AG09319 (cell line): Measurements from ENCODE around the gene SLAIN2.

Experiments
- DNase-seq: peaks from one replicate; pipeline ENCODE4 v3.0.0-alpha.2; 2010; ENCODE audit warnings: low read depth; ENCODE audit errors: extremely low read depth
- TF ChIP-seq, protein P1 (sequence below): IDR thresholded peaks from 2 replicates; pipeline ENCODE4 v1.5.1; 2011; ENCODE audit warnings: low read depth, mild to moderate bottlenecking, inconsistent platforms, low read length, moderate library complexity

SLAIN2 gene

DNA sequence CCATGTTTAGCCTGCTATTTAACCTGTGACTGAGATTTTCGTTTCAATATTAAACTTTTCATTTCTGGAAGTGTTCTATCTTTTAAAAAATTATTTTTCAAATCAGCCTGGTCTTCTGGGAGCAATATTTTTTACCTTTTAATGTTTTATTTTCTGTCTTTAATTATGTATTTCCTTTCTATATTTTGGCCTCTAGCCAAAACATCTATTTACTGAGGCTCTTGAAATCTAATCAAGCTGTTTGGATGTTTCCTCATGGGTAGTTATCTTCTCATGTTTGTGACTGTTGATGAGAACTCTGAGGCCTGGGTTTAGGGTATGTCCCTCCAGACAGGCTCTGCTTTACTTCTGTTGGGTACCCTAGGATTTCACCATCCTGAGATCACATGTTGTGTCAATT lies 131.5 kb downstream of the SLAIN2 start:
- TF ChIP-seq, protein P1, sequence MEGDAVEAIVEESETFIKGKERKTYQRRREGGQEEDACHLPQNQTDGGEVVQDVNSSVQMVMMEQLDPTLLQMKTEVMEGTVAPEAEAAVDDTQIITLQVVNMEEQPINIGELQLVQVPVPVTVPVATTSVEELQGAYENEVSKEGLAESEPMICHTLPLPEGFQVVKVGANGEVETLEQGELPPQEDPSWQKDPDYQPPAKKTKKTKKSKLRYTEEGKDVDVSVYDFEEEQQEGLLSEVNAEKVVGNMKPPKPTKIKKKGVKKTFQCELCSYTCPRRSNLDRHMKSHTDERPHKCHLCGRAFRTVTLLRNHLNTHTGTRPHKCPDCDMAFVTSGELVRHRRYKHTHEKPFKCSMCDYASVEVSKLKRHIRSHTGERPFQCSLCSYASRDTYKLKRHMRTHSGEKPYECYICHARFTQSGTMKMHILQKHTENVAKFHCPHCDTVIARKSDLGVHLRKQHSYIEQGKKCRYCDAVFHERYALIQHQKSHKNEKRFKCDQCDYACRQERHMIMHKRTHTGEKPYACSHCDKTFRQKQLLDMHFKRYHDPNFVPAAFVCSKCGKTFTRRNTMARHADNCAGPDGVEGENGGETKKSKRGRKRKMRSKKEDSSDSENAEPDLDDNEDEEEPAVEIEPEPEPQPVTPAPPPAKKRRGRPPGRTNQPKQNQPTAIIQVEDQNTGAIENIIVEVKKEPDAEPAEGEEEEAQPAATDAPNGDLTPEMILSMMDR = no peak
- DNase-seq = no peak

DNA sequence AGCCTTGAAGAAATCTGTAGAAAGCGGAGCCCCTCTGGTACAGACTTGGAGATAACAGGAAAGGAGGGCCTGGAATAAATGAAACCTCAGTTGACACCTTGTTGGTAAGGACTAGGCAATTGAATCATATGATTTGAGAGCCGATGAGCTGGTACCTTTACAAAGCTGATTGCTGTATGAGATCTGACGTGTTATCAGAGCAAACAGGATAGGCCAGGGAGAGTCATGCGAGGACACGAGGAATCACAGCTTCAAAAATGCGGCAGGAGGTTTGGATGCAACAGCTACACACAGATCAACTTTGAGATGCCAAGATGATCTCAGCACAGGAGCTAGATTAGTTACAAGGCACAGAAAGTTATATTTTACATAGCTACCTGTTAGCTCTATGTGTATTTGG lies 134.4 kb downstream of the SLAIN2 start:
- TF ChIP-seq, protein P1 = no peak
- no peak for DNase-seq
